ENCODE results near the gene MYBPC2.

The MYBPC2 gene

GRCh38 chr19:50401605-50402450 lies 30.9 kb upstream of the MYBPC2 start:
- no peak overlapping the region for H3K27ac Mint-ChIP-seq
- H3K27me3 Mint-ChIP-seq (ENCODE audit: low read depth) = no peaks in the 10 kb centered on the region
- H3K4me1 Mint-ChIP-seq (ENCODE audit: low read depth) = no peaks in the 10 kb centered on the region
- H3K9me3 Mint-ChIP-seq = no peaks in the 10 kb centered on the region
- H3K4me3 Mint-ChIP-seq = no peak overlapping the region
- H3K36me3 Mint-ChIP-seq (ENCODE audit: low read depth) = peaks cover 20% of the 10 kb centered on the region

GRCh38 chr19:50402544-50403301 lies 30.0 kb upstream of the MYBPC2 start:
- Mint-ChIP-seq H3K4me3 (no peak overlapping the region), H3K36me3 (ENCODE audit: low read depth) (peaks cover 19% of the 10 kb centered on the region), H3K27ac (no peak overlapping the region), H3K9me3 (no peaks in the 10 kb centered on the region), H3K27me3 (ENCODE audit: low read depth) (no peaks in the 10 kb centered on the region), H3K4me1 (ENCODE audit: low read depth) (no peaks in the 10 kb centered on the region)

GRCh38 chr19:50406156-50406820 lies 26.4 kb upstream of the MYBPC2 start:
- Mint-ChIP-seq H3K27me3 (ENCODE audit: low read depth) (no peaks in the 10 kb centered on the region), H3K4me3 (no peak overlapping the region), H3K4me1 (ENCODE audit: low read depth) (no peaks in the 10 kb centered on the region), H3K36me3 (ENCODE audit: low read depth) (peaks cover 15% of the 10 kb centered on the region), H3K9me3 (no peaks in the 10 kb centered on the region), H3K27ac (no peak overlapping the region)

- Mint-ChIP-seq H3K4me3 (no peak overlapping the region), H3K4me1 (ENCODE audit: low read depth) (no peaks in the 10 kb centered on the region), H3K27ac (no peak overlapping the region), H3K9me3 (no peaks in the 10 kb centered on the region), H3K27me3 (ENCODE audit: low read depth) (no peaks in the 10 kb centered on the region), H3K36me3 (ENCODE audit: low read depth) (peaks cover 15% of the 10 kb centered on the region)
These were observed 25.9 kb upstream of the MYBPC2 start for GRCh38 chr19:50406829-50407228.

GRCh38 chr19:50409347-50409746 lies 23.3 kb upstream of the MYBPC2 start:
- H3K27me3 Mint-ChIP-seq (ENCODE audit: low read depth) = no peaks in the 10 kb centered on the region
- H3K4me3 Mint-ChIP-seq = no peak overlapping the region
- peaks cover 14% of the 10 kb centered on the region for H3K36me3 Mint-ChIP-seq (ENCODE audit: low read depth)
- H3K9me3 Mint-ChIP-seq = no peaks in the 10 kb centered on the region
- no peaks in the 10 kb centered on the region for H3K4me1 Mint-ChIP-seq (ENCODE audit: low read depth)
- H3K27ac Mint-ChIP-seq = no peak overlapping the region

GRCh38 chr19:50410109-50410508 lies 22.6 kb upstream of the MYBPC2 start:
- peaks cover 14% of the 10 kb centered on the region for H3K36me3 Mint-ChIP-seq (ENCODE audit: low read depth)
- no peaks in the 10 kb centered on the region for H3K27me3 Mint-ChIP-seq (ENCODE audit: low read depth)
- no peaks in the 10 kb centered on the region for H3K9me3 Mint-ChIP-seq
- no peaks in the 10 kb centered on the region for H3K4me1 Mint-ChIP-seq (ENCODE audit: low read depth)
- H3K27ac Mint-ChIP-seq = no peak overlapping the region
- no peak overlapping the region for H3K4me3 Mint-ChIP-seq

- H3K27ac Mint-ChIP-seq = no peak overlapping the region
- H3K4me3 Mint-ChIP-seq = no peak overlapping the region
- H3K36me3 Mint-ChIP-seq (ENCODE audit: low read depth) = peaks cover 5% of the 10 kb centered on the region
- H3K27me3 Mint-ChIP-seq (ENCODE audit: low read depth) = no peaks in the 10 kb centered on the region
- no peaks in the 10 kb centered on the region for H3K9me3 Mint-ChIP-seq
- no peaks in the 10 kb centered on the region for H3K4me1 Mint-ChIP-seq (ENCODE audit: low read depth)
These were observed 20.3 kb upstream of the MYBPC2 start for GRCh38 chr19:50412419-50412818.

- no peaks in the 10 kb centered on the region for H3K4me1 Mint-ChIP-seq (ENCODE audit: low read depth)
- H3K27ac Mint-ChIP-seq = no peak overlapping the region
- no peaks in the 10 kb centered on the region for H3K9me3 Mint-ChIP-seq
- no peak overlapping the region for H3K4me3 Mint-ChIP-seq
- no peaks in the 10 kb centered on the region for H3K27me3 Mint-ChIP-seq (ENCODE audit: low read depth)
- peaks cover 5% of the 10 kb centered on the region for H3K36me3 Mint-ChIP-seq (ENCODE audit: low read depth)
These were observed 19.6 kb upstream of the MYBPC2 start for GRCh38 chr19:50413096-50413495.

GRCh38 chr19:50413531-50413930 lies 19.2 kb upstream of the MYBPC2 start:
- no peak overlapping the region for H3K27ac Mint-ChIP-seq
- H3K27me3 Mint-ChIP-seq (ENCODE audit: low read depth) = no peaks in the 10 kb centered on the region
- H3K4me1 Mint-ChIP-seq (ENCODE audit: low read depth) = no peaks in the 10 kb centered on the region
- no peaks in the 10 kb centered on the region for H3K9me3 Mint-ChIP-seq
- no peak overlapping the region for H3K4me3 Mint-ChIP-seq
- H3K36me3 Mint-ChIP-seq (ENCODE audit: low read depth) = peaks cover 5% of the 10 kb centered on the region

- Mint-ChIP-seq H3K4me3 (no peak overlapping the region), H3K9me3 (no peaks in the 10 kb centered on the region), H3K27ac (no peak overlapping the region)
These were observed 17.6 kb upstream of the MYBPC2 start for GRCh38 chr19:50414864-50415660.

GRCh38 chr19:50415661-50416033 lies 17.0 kb upstream of the MYBPC2 start:
- no peak overlapping the region for H3K27ac Mint-ChIP-seq
- no peak overlapping the region for H3K4me3 Mint-ChIP-seq
- peaks cover 11% of the 10 kb centered on the region for H3K27me3 Mint-ChIP-seq (ENCODE audit: low read depth)
- H3K36me3 Mint-ChIP-seq (ENCODE audit: low read depth) = peaks cover 3% of the 10 kb centered on the region
- no peaks in the 10 kb centered on the region for H3K9me3 Mint-ChIP-seq
- H3K4me1 Mint-ChIP-seq (ENCODE audit: low read depth) = peaks cover 10% of the 10 kb centered on the region

More at GRCh38 chr19:50414864-50415660, 17.6 kb upstream of the MYBPC2 start:
- H3K4me1 Mint-ChIP-seq (ENCODE audit: low read depth) = peaks cover 8% of the 10 kb centered on the region
- peaks cover 8% of the 10 kb centered on the region for H3K27me3 Mint-ChIP-seq (ENCODE audit: low read depth)
- peaks cover 3% of the 10 kb centered on the region for H3K36me3 Mint-ChIP-seq (ENCODE audit: low read depth)

GRCh38 chr19:50416034-50416977 lies 16.4 kb upstream of the MYBPC2 start:
- H3K27me3 Mint-ChIP-seq (ENCODE audit: low read depth) = peaks cover 11% of the 10 kb centered on the region
- H3K36me3 Mint-ChIP-seq (ENCODE audit: low read depth) = peaks cover 3% of the 10 kb centered on the region
- H3K9me3 Mint-ChIP-seq = no peaks in the 10 kb centered on the region
- H3K4me1 Mint-ChIP-seq (ENCODE audit: low read depth) = peaks cover 10% of the 10 kb centered on the region
- H3K27ac Mint-ChIP-seq = no peak overlapping the region
- H3K4me3 Mint-ChIP-seq = no peak overlapping the region
